ENCODE measurements around the gene BHLHA9.

GRCh38 chr17:1226308-1226707 is 43.9 kb upstream of the BHLHA9 start:
- TF ChIP-seq CTCF (IDR thresholded peaks at IDR 0.05) (no peak), MAX (CRISPR knock-in tag; IDR thresholded peaks at IDR 0.05) (no peak), ATF6 (CRISPR knock-in tag; IDR thresholded peaks at IDR 0.05) (no peak), ZNF263 (CRISPR knock-in tag; IDR thresholded peaks at IDR 0.05; ENCODE audit: low read depth) (no peak), CREM (CRISPR knock-in tag; IDR thresholded peaks at IDR 0.05) (no peak), SMAD3 (CRISPR knock-in tag; IDR thresholded peaks at IDR 0.05; ENCODE audit: borderline replicate concordance) (no peak), ATF2 (CRISPR knock-in tag; IDR thresholded peaks at IDR 0.05; ENCODE audit: borderline replicate concordance, low read depth) (no peak), ZNF219 (CRISPR knock-in tag; IDR thresholded peaks at IDR 0.05; ENCODE audit: borderline replicate concordance) (no peak), JUN (CRISPR knock-in tag; IDR thresholded peaks at IDR 0.05) (no peak), CBFB (CRISPR knock-in tag; IDR thresholded peaks at IDR 0.05; ENCODE audit: low read depth) (no peak), USF1 (CRISPR knock-in tag; IDR thresholded peaks at IDR 0.05) (no peak)

All from WTC11 (cell line).